KMS-11 (cell line): Measurements from ENCODE around the gene TCAF1.
"Not testable (repeated sequence)": the region's sequence is repeated elsewhere in the genome, so short reads cannot be mapped to it uniquely, and the experiment has no call there.

Experiments
- H2AFZ ChIP-seq: fragments of 200-600 bp; sonication (generic); 2 replicates; pipeline ENCODE4 v1.6.1; 2016; ENCODE audit warnings: antibody characterized with exemption, mixed run types, low read depth
- H3K27ac ChIP-seq: fragments of 200-600 bp; sonication (generic); 2 replicates; pipeline ENCODE4 v1.6.1; 2016; ENCODE audit warnings: mild to moderate bottlenecking, mixed run types
- H3K27me3 ChIP-seq: fragments of 200-600 bp; sonication (generic); 2 replicates; pipeline ENCODE4 v1.6.1; 2017; ENCODE audit warnings: mild to moderate bottlenecking, low read depth, mixed run types, moderate library complexity; ENCODE audit not compliant: insufficient read depth
- H3K36me3 ChIP-seq: fragments of 200-600 bp; sonication (generic); 2 replicates; pipeline ENCODE4 v1.6.1; 2017; ENCODE audit warnings: mild to moderate bottlenecking, mixed run types; ENCODE audit not compliant: insufficient read depth
- H3K4me1 ChIP-seq: fragments of 200-600 bp; sonication (generic); 2 replicates; pipeline ENCODE4 v1.6.1; 2016; ENCODE audit warnings: mild to moderate bottlenecking, low read depth, mixed run types; ENCODE audit not compliant: poor library complexity, severe bottlenecking
- H3K4me2 ChIP-seq: fragments of 200-600 bp; sonication (generic); 2 replicates; pipeline ENCODE4 v1.7.0; 2016; ENCODE audit warnings: mild to moderate bottlenecking, mixed run types
- H3K4me3 ChIP-seq: fragments of 200-600 bp; sonication (generic); IDR thresholded peaks from 2 replicates; pipeline ENCODE4 v1.6.1; 2017; ENCODE audit warnings: low read depth, low read length, mixed read lengths; ENCODE audit not compliant: insufficient read depth
- H3K79me2 ChIP-seq: fragments of 200-600 bp; sonication (generic); 2 replicates; pipeline ENCODE4 v1.6.1; 2016; ENCODE audit warnings: low read depth, mixed run types; ENCODE audit not compliant: insufficient read depth
- H3K9ac ChIP-seq: fragments of 200-600 bp; sonication (generic); 2 replicates; pipeline ENCODE4 v1.6.1; 2016; ENCODE audit warnings: mild to moderate bottlenecking, mixed run types
- H4K20me1 ChIP-seq: fragments of 200-600 bp; sonication (generic); 2 replicates; pipeline ENCODE4 v1.6.1; 2016; ENCODE audit warnings: mild to moderate bottlenecking, mixed run types; ENCODE audit not compliant: insufficient read depth
- CTCF ChIP-seq: fragments of 200-600 bp; sonication (generic); conservative IDR thresholded peaks from 2 replicates; pipeline ENCODE4 v1.6.1; 2017; ENCODE audit warnings: low read depth, mild to moderate bottlenecking, antibody characterized with exemption, low read length, moderate library complexity, mixed read lengths

The TCAF1 gene

GRCh38 chr7:143855443-143855842, 46.5 kb downstream of the TCAF1 start:
- not testable (repeated sequence) for H3K4me1 ChIP-seq, H3K9ac ChIP-seq, H3K79me2 ChIP-seq, H3K27ac ChIP-seq, H3K36me3 ChIP-seq, H3K4me3 ChIP-seq, H3K27me3 ChIP-seq, H4K20me1 ChIP-seq, H3K4me2 ChIP-seq, H2AFZ ChIP-seq

- H3K79me2 ChIP-seq: no peaks in the 10 kb centered on the region
- no peaks in the 10 kb centered on the region for H3K27me3 ChIP-seq
- H3K36me3 ChIP-seq: no peaks in the 10 kb centered on the region
- no peaks in the 10 kb centered on the region for H4K20me1 ChIP-seq
- H3K4me1 ChIP-seq: peaks cover 6% of the 10 kb centered on the region
- H3K9ac ChIP-seq: no peak overlapping the region
- no peak overlapping the region for H3K4me3 ChIP-seq
- H3K27ac ChIP-seq: no peak overlapping the region
- H2AFZ ChIP-seq: no peak overlapping the region
- H3K4me2 ChIP-seq: no peak overlapping the region
- no peak for TF ChIP-seq CTCF
These were observed 51.3 kb downstream of the TCAF1 start for GRCh38 chr7:143850682-143851081.

GRCh38 chr7:143849785-143850479, 52.0 kb downstream of the TCAF1 start:
- TF ChIP-seq CTCF: no peak

GRCh38 chr7:143848192-143848591, 53.8 kb downstream of the TCAF1 start:
- Histone ChIP-seq H4K20me1 (no peaks in the 10 kb centered on the region), H3K79me2 (no peaks in the 10 kb centered on the region), H3K4me1 (peaks cover 6% of the 10 kb centered on the region), H3K4me3 (no peak overlapping the region), H3K36me3 (no peaks in the 10 kb centered on the region), H3K9ac (no peak overlapping the region), H3K4me2 (no peak overlapping the region), H2AFZ (no peak overlapping the region), H3K27me3 (no peaks in the 10 kb centered on the region), H3K27ac (no peak overlapping the region)
- no peak for TF ChIP-seq CTCF

More at GRCh38 chr7:143849785-143850479, 52.0 kb downstream of the TCAF1 start:
- Histone ChIP-seq H3K27ac (no peak overlapping the region), H2AFZ (no peak overlapping the region), H3K9ac (no peak overlapping the region), H4K20me1 (no peaks in the 10 kb centered on the region), H3K36me3 (no peaks in the 10 kb centered on the region), H3K4me2 (no peak overlapping the region), H3K27me3 (no peaks in the 10 kb centered on the region), H3K4me3 (no peak overlapping the region), H3K4me1 (peaks cover 6% of the 10 kb centered on the region), H3K79me2 (no peaks in the 10 kb centered on the region)

GRCh38 chr7:143846692-143847091, 55.3 kb downstream of the TCAF1 start:
- no peak overlapping the region for H3K4me2 ChIP-seq
- H3K36me3 ChIP-seq: no peaks in the 10 kb centered on the region
- no peak overlapping the region for H2AFZ ChIP-seq
- H3K4me3 ChIP-seq: no peak overlapping the region
- no peak for TF ChIP-seq CTCF
- no peaks in the 10 kb centered on the region for H4K20me1 ChIP-seq
- H3K79me2 ChIP-seq: no peaks in the 10 kb centered on the region
- no peaks in the 10 kb centered on the region for H3K27me3 ChIP-seq
- no peak overlapping the region for H3K9ac ChIP-seq
- no peak overlapping the region for H3K27ac ChIP-seq
- H3K4me1 ChIP-seq: peaks cover 6% of the 10 kb centered on the region

- not testable (repeated sequence) for H3K9ac ChIP-seq, H3K4me2 ChIP-seq, H3K4me3 ChIP-seq, H3K4me1 ChIP-seq, H2AFZ ChIP-seq, H3K36me3 ChIP-seq, H3K79me2 ChIP-seq, H3K27ac ChIP-seq, H3K27me3 ChIP-seq, H4K20me1 ChIP-seq
These were observed 60.3 kb downstream of the TCAF1 start for GRCh38 chr7:143841696-143842095.

- not testable (repeated sequence) for H3K4me3 ChIP-seq, H2AFZ ChIP-seq, H3K79me2 ChIP-seq, H3K9ac ChIP-seq, H3K4me1 ChIP-seq, H4K20me1 ChIP-seq, H3K27me3 ChIP-seq, H3K4me2 ChIP-seq, H3K36me3 ChIP-seq, H3K27ac ChIP-seq
These were observed 61.9 kb downstream of the TCAF1 start for GRCh38 chr7:143840062-143840461.
